Osteocyte (in vitro differentiated cells): ENCODE measurements around the gene RAP1GDS1. TPM values are rescaled to one million over a fixed set of nuclear protein-coding genes. Genes with fewer than 3 reads are reported as not detected.

Experiments
- DNase-seq: peaks from one replicate; pipeline ENCODE4 v3.0.0; 2021; ENCODE audit warnings: mixed read lengths; ENCODE audit not compliant: unreplicated experiment; ENCODE audit errors: extremely low spot score
- H3K27ac Mint-ChIP-seq: one replicate; pipeline ENCODE4 v1.8.0; 2021; ENCODE audit warnings: mild to moderate bottlenecking, mixed read lengths; ENCODE audit not compliant: unreplicated experiment
- H3K27me3 Mint-ChIP-seq: one replicate; pipeline ENCODE4 v1.8.0; 2021; ENCODE audit warnings: mixed read lengths; ENCODE audit not compliant: unreplicated experiment
- H3K36me3 Mint-ChIP-seq: one replicate; pipeline ENCODE4 v1.8.0; 2021; ENCODE audit warnings: mixed read lengths; ENCODE audit not compliant: unreplicated experiment
- H3K4me1 Mint-ChIP-seq: one replicate; pipeline ENCODE4 v1.8.0; 2021; ENCODE audit warnings: mixed read lengths; ENCODE audit not compliant: unreplicated experiment
- H3K4me3 Mint-ChIP-seq: one replicate; pipeline ENCODE4 v1.8.0; 2021; ENCODE audit warnings: mild to moderate bottlenecking, moderate library complexity, mixed read lengths; ENCODE audit not compliant: unreplicated experiment
- H3K9me3 Mint-ChIP-seq: one replicate; pipeline ENCODE4 v1.8.0; 2021; ENCODE audit warnings: mixed read lengths; ENCODE audit not compliant: unreplicated experiment
- total RNA-seq: library from RNA; stranded (reverse); gene quantifications from 2 replicates; pipeline ENCODE4 v1.2.1, GENCODE V29; 2021
- TF ChIP-seq, protein P1 (sequence below): fragments of 200-600 bp; sonication (generic); IDR thresholded peaks from 2 replicates; pipeline ENCODE4 v1.5.0; 2021; ENCODE audit warnings: antibody characterized with exemption, mild to moderate bottlenecking, moderate library complexity

RAP1GDS1 gene
- total RNA-seq, 1 donor from 2014 or later = 47.6 TPM

DNA sequence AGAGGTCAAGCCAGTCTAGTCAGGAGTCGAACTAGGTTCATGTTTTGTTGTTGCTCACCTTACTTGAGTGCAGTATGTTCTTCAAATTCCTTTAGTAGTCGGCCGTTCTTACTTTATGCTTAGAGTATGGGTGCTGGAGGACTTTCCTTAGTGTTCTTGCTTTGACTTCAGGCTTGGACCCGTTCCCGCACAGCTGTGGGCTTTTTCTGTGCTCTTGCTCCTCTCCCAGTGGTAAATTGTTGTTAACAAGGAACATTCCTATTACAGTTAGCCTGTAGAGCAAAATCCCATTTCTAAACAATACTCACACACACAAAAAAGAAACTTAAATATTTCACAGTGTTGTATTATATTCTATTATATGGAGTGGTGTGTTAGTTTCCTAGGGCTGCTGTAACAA, 113.5 kb downstream of the RAP1GDS1 start:
- Mint-ChIP-seq H3K4me3 (no peak overlapping the region), H3K4me1 (peaks cover 8% of the 10 kb centered on the region), H3K27ac (no peak overlapping the region), H3K9me3 (no peaks in the 10 kb centered on the region), H3K36me3 (peaks cover 2% of the 10 kb centered on the region), H3K27me3 (no peaks in the 10 kb centered on the region)
- DNase-seq = no peak
- TF ChIP-seq, protein P1, sequence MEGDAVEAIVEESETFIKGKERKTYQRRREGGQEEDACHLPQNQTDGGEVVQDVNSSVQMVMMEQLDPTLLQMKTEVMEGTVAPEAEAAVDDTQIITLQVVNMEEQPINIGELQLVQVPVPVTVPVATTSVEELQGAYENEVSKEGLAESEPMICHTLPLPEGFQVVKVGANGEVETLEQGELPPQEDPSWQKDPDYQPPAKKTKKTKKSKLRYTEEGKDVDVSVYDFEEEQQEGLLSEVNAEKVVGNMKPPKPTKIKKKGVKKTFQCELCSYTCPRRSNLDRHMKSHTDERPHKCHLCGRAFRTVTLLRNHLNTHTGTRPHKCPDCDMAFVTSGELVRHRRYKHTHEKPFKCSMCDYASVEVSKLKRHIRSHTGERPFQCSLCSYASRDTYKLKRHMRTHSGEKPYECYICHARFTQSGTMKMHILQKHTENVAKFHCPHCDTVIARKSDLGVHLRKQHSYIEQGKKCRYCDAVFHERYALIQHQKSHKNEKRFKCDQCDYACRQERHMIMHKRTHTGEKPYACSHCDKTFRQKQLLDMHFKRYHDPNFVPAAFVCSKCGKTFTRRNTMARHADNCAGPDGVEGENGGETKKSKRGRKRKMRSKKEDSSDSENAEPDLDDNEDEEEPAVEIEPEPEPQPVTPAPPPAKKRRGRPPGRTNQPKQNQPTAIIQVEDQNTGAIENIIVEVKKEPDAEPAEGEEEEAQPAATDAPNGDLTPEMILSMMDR = no peak

DNA sequence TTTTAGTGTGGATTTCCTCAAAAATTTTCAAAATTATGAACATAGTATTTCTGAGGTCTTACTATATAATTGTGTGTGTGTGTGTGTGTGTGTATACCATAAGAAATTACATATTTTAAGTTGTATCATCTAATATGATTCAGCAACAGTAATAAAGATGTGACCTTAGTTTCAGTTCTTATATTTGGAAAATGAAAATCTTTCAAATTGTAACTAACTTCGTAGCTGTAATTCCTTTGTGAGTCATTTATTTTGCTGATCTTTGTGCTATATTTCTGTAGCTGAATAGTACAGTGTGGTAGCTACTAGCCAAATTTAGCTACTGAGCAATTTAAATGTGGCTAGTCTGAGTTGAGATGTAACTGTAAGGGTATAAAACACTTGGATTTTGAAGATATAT, 116.4 kb downstream of the RAP1GDS1 start:
- H3K27ac Mint-ChIP-seq = peak overlapping the region; percentile 35
- H3K36me3 Mint-ChIP-seq = no peaks in the 10 kb centered on the region
- TF ChIP-seq, protein P1 = no peak
- no peak for DNase-seq
- no peaks in the 10 kb centered on the region for H3K9me3 Mint-ChIP-seq
- no peak overlapping the region for H3K4me3 Mint-ChIP-seq
- no peaks in the 10 kb centered on the region for H3K27me3 Mint-ChIP-seq
- peaks cover 13% of the 10 kb centered on the region for H3K4me1 Mint-ChIP-seq

DNA sequence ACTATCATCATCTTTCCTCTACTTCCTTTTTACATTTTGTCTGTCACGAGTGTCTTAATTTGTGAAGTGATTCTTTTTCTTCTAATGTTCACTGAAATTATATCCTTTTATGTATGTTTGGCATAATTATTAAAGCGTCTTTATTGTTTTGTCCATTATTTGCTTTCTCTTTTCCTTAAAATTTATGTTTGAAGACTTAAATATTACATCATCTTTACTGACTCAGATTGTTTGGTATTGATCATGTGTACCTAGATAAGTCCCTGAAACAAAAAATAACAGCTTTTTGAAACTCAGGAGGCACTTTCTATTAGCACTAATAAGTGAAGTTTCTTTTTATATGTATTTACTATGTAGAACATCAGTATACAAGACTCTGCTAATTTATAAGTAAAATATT, 120.1 kb downstream of the RAP1GDS1 start:
- H3K27ac Mint-ChIP-seq = no peak overlapping the region
- no peak overlapping the region for H3K4me3 Mint-ChIP-seq

DNA sequence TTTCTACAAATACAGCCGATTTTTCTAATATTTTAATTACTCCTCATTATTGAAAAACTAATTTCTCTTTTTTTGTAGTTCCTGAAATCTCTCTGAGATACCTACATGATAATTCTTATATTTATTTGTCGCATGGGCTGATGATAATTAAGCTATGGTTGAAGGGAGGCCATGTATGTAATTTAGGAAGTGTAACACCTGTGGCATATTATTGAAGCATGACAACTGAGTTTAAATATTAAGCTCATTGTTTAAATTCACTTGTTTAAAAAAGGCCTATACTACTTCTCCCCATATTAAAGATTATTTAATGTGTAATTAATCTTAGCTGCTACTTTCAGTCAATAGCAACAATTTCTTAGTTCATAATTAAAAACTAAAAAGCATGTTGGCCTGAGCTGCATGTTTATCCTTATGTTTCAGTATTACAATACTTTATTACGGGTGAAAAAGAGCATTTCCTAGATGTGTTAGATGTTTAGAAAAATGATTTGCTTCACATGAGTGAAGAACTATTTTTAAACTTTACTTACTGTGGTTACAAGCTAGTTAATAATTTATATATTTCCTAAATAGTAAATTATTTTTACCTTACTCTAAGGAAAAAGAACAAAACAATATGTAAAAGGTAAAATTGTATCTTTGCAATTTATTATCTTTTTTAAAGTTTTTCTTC, 122.4 kb downstream of the RAP1GDS1 start:
- Mint-ChIP-seq H3K9me3 (no peaks in the 10 kb centered on the region), H3K27ac (no peak overlapping the region), H3K27me3 (no peaks in the 10 kb centered on the region), H3K4me3 (no peak overlapping the region), H3K4me1 (peaks cover 5% of the 10 kb centered on the region), H3K36me3 (peaks cover 3% of the 10 kb centered on the region)
- TF ChIP-seq, protein P1 = no peak
- no peak for DNase-seq

More for the DNA sequence above, 120.1 kb downstream of the RAP1GDS1 start:
- TF ChIP-seq, protein P1 = no peak
- no peaks in the 10 kb centered on the region for H3K27me3 Mint-ChIP-seq
- no peaks in the 10 kb centered on the region for H3K36me3 Mint-ChIP-seq
- H3K4me1 Mint-ChIP-seq = peaks cover 13% of the 10 kb centered on the region
- H3K9me3 Mint-ChIP-seq = no peaks in the 10 kb centered on the region
- no peak for DNase-seq

DNA sequence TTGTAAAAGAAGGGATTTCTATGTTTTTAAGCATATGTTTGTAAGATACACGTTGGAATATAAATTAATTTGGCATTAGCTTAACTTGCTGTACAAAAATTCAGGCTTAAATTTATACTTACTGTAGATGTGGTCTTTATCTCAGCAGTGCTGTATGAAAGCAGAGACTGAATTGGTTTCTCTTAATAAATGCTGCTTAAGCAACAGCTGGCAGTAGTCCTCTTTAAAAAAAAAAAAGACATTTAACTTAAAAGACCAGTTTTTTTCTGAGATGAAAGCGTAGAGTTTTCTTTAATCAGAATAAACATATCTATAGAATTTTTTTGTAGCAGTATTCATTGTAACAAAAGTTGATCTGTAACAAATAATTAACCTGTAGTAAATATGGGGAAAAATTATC, 124.6 kb downstream of the RAP1GDS1 start:
- no peaks in the 10 kb centered on the region for H3K9me3 Mint-ChIP-seq

More for the DNA sequence above, 124.6 kb downstream of the RAP1GDS1 start:
- Mint-ChIP-seq H3K27me3 (no peaks in the 10 kb centered on the region), H3K4me3 (no peak overlapping the region), H3K27ac (no peak overlapping the region), H3K36me3 (peaks cover 3% of the 10 kb centered on the region), H3K4me1 (peaks cover 5% of the 10 kb centered on the region)
- TF ChIP-seq, protein P1 = no peak
- no peak for DNase-seq
